Breast epithelium (tissue), 3 donors: ENCODE data around the gene GNS.

ENCODE experiments used
- POLR2A ChIP-seq: fragments of 450-650 bp; IDR thresholded peaks from one replicate; pipeline ENCODE4 v1.6.1; 2016; ENCODE audit warnings: antibody characterized with exemption, mild to moderate bottlenecking, moderate library complexity
- POLR2AphosphoS5 ChIP-seq, 3 donors: sonication (generic); formaldehyde crosslinking; IDR thresholded peaks; one replicate each; pipeline ENCODE4 v1.6.1; 2017; ENCODE audit warnings: antibody characterized with exemption in 3 of 3
- TF ChIP-seq, protein P1 (sequence below), 3 donors: fragments of 450-650 bp; IDR thresholded peaks; one replicate each; pipeline ENCODE4 v1.5.1; 2016 to 2017; ENCODE audit warnings: antibody characterized with exemption in 3 of 3, mild to moderate bottlenecking in 3 of 3, moderate library complexity in 3 of 3

GRCh38 chr12:64678835-64679234 is 80.4 kb downstream of the GNS start:
- no peak for TF ChIP-seq POLR2AphosphoS5 (IDR thresholded peaks at IDR 0.05)
- TF ChIP-seq, protein P1, sequence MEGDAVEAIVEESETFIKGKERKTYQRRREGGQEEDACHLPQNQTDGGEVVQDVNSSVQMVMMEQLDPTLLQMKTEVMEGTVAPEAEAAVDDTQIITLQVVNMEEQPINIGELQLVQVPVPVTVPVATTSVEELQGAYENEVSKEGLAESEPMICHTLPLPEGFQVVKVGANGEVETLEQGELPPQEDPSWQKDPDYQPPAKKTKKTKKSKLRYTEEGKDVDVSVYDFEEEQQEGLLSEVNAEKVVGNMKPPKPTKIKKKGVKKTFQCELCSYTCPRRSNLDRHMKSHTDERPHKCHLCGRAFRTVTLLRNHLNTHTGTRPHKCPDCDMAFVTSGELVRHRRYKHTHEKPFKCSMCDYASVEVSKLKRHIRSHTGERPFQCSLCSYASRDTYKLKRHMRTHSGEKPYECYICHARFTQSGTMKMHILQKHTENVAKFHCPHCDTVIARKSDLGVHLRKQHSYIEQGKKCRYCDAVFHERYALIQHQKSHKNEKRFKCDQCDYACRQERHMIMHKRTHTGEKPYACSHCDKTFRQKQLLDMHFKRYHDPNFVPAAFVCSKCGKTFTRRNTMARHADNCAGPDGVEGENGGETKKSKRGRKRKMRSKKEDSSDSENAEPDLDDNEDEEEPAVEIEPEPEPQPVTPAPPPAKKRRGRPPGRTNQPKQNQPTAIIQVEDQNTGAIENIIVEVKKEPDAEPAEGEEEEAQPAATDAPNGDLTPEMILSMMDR (IDR thresholded peaks at IDR 0.05) = no peak
- no peak for TF ChIP-seq POLR2A
